Neuronal stem cell (in vitro differentiated cells): ENCODE results near the gene CLCA2.

ENCODE experiments used
- DNase-seq: peaks from one replicate; pipeline ENCODE4 v3.0.0-alpha.2; 2013; ENCODE audit warnings: low spot score
- H2AFZ ChIP-seq: one replicate; pipeline ENCODE4 v1.6.1; 2013; ENCODE audit warnings: mild to moderate bottlenecking, low read length, inconsistent platforms
- H2AK5ac ChIP-seq: 2 replicates; pipeline ENCODE4 v1.6.1; 2013; ENCODE audit warnings: low read depth, mild to moderate bottlenecking, inconsistent platforms, low read length, moderate library complexity, mixed read lengths
- H2BK120ac ChIP-seq: 2 replicates; pipeline ENCODE4 v1.6.1; 2013; ENCODE audit warnings: low read depth, mild to moderate bottlenecking, inconsistent platforms, low read length, moderate library complexity, mixed read lengths
- H2BK12ac ChIP-seq: one replicate; pipeline ENCODE4 v1.6.1; 2013; ENCODE audit warnings: low read length, inconsistent platforms
- H2BK15ac ChIP-seq: 2 replicates; pipeline ENCODE4 v1.6.1; 2013; ENCODE audit warnings: mild to moderate bottlenecking, low read length, inconsistent platforms, mixed read lengths
- H2BK5ac ChIP-seq: one replicate; pipeline ENCODE4 v1.6.1; 2013; ENCODE audit warnings: inconsistent platforms, mild to moderate bottlenecking, low read length, moderate library complexity
- H3K14ac ChIP-seq: one replicate; pipeline ENCODE4 v1.6.1; 2013; ENCODE audit warnings: low read length, inconsistent platforms
- H3K18ac ChIP-seq: 2 replicates; pipeline ENCODE4 v1.6.1; 2013; ENCODE audit warnings: low read length, inconsistent platforms
- H3K23ac ChIP-seq: 2 replicates; pipeline ENCODE4 v1.6.1; 2013; ENCODE audit warnings: low read depth, mild to moderate bottlenecking, mixed read lengths, low read length, inconsistent platforms; ENCODE audit not compliant: poor library complexity
- H3K27ac ChIP-seq: replicated peaks from 3 replicates; pipeline ENCODE4 v1.5.1; 2013; ENCODE audit warnings: low read length, inconsistent platforms
- H3K27me3 ChIP-seq, 3 experiments: 2 replicates each; pipeline ENCODE4 v1.6.1; 2013; ENCODE audit warnings: low read length in 3 of 3, mild to moderate bottlenecking in 2 of 3, inconsistent platforms in 1 of 3, low read depth in 1 of 3, mixed read lengths in 1 of 3, moderate library complexity in 1 of 3; ENCODE audit not compliant: control insufficient read depth in 3 of 3, insufficient read depth in 3 of 3
- H3K36me3 ChIP-seq, 2 donors: replicated peaks in 1 of 2; 2 replicates each; pipeline ENCODE4 v1.6.1; 2013; ENCODE audit warnings: low read length in 2 of 2; ENCODE audit not compliant: control insufficient read depth in 2 of 2, insufficient read depth in 2 of 2
- H3K4ac ChIP-seq: 2 replicates; pipeline ENCODE4 v1.6.1; 2013; ENCODE audit warnings: inconsistent platforms, mild to moderate bottlenecking, low read length, moderate library complexity
- H3K4me1 ChIP-seq, 2 donors: 1 replicate in 1 of 2; 2 replicates in 1 of 2; pipeline ENCODE4 v1.6.1; 2013; ENCODE audit warnings: low read length in 2 of 2, low read depth in 1 of 2; ENCODE audit not compliant: control insufficient read depth in 2 of 2, insufficient read depth in 1 of 2
- H3K4me2 ChIP-seq: one replicate; pipeline ENCODE4 v1.6.1; 2013; ENCODE audit warnings: mild to moderate bottlenecking, low read length, inconsistent platforms; ENCODE audit not compliant: insufficient read depth, poor library complexity, severe bottlenecking
- H3K4me3 ChIP-seq, 2 donors: 2 replicates each; pipeline ENCODE4 v1.5.1; 2013; ENCODE audit warnings: low read length in 2 of 2, mild to moderate bottlenecking in 2 of 2, inconsistent platforms in 1 of 2, moderate library complexity in 1 of 2
- H3K79me1 ChIP-seq: one replicate; pipeline ENCODE4 v1.6.1; 2013; ENCODE audit warnings: low read depth, mild to moderate bottlenecking, inconsistent platforms, low read length, moderate library complexity
- H3K9ac ChIP-seq: one replicate; pipeline ENCODE4 v1.6.1; 2013; ENCODE audit warnings: mild to moderate bottlenecking, low read depth, low read length, inconsistent platforms; ENCODE audit not compliant: poor library complexity
- H3K9me3 ChIP-seq, 2 donors: replicated peaks in 1 of 2; 2 replicates each; pipeline versions ENCODE3 to v1.6.1; 2013; ENCODE audit warnings: low read length in 2 of 2, mild to moderate bottlenecking in 2 of 2, inconsistent platforms in 1 of 2, low read depth in 1 of 2, mixed read lengths in 1 of 2, moderate library complexity in 1 of 2; ENCODE audit not compliant: control insufficient read depth in 2 of 2, insufficient read depth in 1 of 2
- H4K8ac ChIP-seq: one replicate; pipeline ENCODE4 v1.6.1; 2013; ENCODE audit warnings: low read depth, mild to moderate bottlenecking, inconsistent platforms, low read length, moderate library complexity
- H4K91ac ChIP-seq: one replicate; pipeline ENCODE4 v1.6.1; 2013; ENCODE audit warnings: low read length, low read depth, mild to moderate bottlenecking, inconsistent platforms; ENCODE audit not compliant: poor library complexity
- WGBS, 2 donors: extraction: QIAGEN DNeasy Blood & Tissue Kit; methylation state at CpG; one replicate each; pipeline ENCODE4 v1.1.7; 2013; ENCODE audit warnings: missing lambda C conversion rate in 2 of 2, mixed read lengths in 1 of 2; ENCODE audit not compliant: insufficient read length in 2 of 2, insufficient replicate concordance in 1 of 2; ENCODE audit errors: extremely low coverage in 2 of 2; 5-methylcytosine and 5-hydroxymethylcytosine counted together

Gene CLCA2

GRCh38 chr1:86505564-86505902, 81.6 kb downstream of the CLCA2 start:
- no peaks in the 10 kb centered on the region for H3K27me3 ChIP-seq
- H3K9ac ChIP-seq: no peak overlapping the region
- no peak overlapping the region for H3K4me3 ChIP-seq
- no peaks in the 10 kb centered on the region for H3K79me1 ChIP-seq
- H3K18ac ChIP-seq: no peak overlapping the region
- no peak overlapping the region for H4K91ac ChIP-seq
- H3K27ac ChIP-seq: no peak overlapping the region
- H3K4ac ChIP-seq: no peak overlapping the region
- no peak overlapping the region for H2AK5ac ChIP-seq
- H2BK12ac ChIP-seq: no peak overlapping the region
- H3K36me3 ChIP-seq: no peaks in the 10 kb centered on the region
- DNase-seq: no peak
- H3K9me3 ChIP-seq: no peaks in the 10 kb centered on the region
- no peak overlapping the region for H2BK15ac ChIP-seq
- no peak overlapping the region for H2BK5ac ChIP-seq
- peaks cover 0 to 14% of the 10 kb centered on the region in 2 donors for H3K4me1 ChIP-seq
- WGBS, 2 donors: no CpG with 5 or more reads among the region's 4 CpGs
- H2BK120ac ChIP-seq: no peak overlapping the region
- H3K14ac ChIP-seq: no peak overlapping the region
- no peak overlapping the region for H3K23ac ChIP-seq
- H4K8ac ChIP-seq: no peak overlapping the region
- H3K4me2 ChIP-seq: no peak overlapping the region
- no peak overlapping the region for H2AFZ ChIP-seq
